ENCODE measurements around the gene OXLD1. TPM values are rescaled to one million over a fixed set of nuclear protein-coding genes. Genes with fewer than 3 reads are reported as not detected.

Gene OXLD1
- total RNA-seq, 4 donors from 2014 or later: 15.5 to 32.2 (median 22.2) TPM

DNA sequence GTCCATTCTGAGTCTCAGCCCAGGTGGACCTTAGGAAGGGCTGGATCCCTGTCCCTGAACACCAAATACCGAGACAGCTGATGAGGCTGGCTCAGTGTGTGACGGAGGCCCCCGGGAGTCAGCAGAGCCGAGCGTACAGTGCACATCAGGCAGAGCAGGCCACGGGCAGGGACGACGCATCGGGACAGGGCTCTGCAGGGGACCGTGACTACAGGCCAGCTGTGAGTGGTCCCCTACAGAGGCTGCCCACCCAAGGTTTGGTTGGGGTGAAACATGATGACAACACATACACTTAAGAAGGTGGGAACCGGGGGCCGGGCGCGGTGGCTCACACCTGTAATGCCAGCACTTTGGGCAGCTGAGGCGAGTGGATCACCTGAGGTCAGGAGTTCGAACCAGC is 6.5 kb upstream of the OXLD1 start:
- ATAC-seq (no peak), DNase-seq (no peak)
- Histone ChIP-seq H3K27me3 (no peaks in the 10 kb centered on the region), H3K36me3 (peaks cover 0 to 59% of the 10 kb centered on the region in 2 donors), H3K27ac (no peak overlapping the region), H3K4me1 (peaks cover 0 to 2% of the 10 kb centered on the region in 2 donors), H3K9me3 (no peaks in the 10 kb centered on the region), H3K4me3 (no peak overlapping the region)
- in situ Hi-C loops (cut with MboI; ENCODE audit: low sequenced_read_pairs in 4 of 4): no loop called here
- TF ChIP-seq, protein P1, sequence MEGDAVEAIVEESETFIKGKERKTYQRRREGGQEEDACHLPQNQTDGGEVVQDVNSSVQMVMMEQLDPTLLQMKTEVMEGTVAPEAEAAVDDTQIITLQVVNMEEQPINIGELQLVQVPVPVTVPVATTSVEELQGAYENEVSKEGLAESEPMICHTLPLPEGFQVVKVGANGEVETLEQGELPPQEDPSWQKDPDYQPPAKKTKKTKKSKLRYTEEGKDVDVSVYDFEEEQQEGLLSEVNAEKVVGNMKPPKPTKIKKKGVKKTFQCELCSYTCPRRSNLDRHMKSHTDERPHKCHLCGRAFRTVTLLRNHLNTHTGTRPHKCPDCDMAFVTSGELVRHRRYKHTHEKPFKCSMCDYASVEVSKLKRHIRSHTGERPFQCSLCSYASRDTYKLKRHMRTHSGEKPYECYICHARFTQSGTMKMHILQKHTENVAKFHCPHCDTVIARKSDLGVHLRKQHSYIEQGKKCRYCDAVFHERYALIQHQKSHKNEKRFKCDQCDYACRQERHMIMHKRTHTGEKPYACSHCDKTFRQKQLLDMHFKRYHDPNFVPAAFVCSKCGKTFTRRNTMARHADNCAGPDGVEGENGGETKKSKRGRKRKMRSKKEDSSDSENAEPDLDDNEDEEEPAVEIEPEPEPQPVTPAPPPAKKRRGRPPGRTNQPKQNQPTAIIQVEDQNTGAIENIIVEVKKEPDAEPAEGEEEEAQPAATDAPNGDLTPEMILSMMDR (IDR thresholded peaks at IDR 0.05 in 4 of 5, conservative IDR thresholded peaks at IDR 0.05 in 1 of 5): no peak
- intact Hi-C loops (cut with DNase I; ENCODE audit: low total_unique reads): no loop called here

DNA sequence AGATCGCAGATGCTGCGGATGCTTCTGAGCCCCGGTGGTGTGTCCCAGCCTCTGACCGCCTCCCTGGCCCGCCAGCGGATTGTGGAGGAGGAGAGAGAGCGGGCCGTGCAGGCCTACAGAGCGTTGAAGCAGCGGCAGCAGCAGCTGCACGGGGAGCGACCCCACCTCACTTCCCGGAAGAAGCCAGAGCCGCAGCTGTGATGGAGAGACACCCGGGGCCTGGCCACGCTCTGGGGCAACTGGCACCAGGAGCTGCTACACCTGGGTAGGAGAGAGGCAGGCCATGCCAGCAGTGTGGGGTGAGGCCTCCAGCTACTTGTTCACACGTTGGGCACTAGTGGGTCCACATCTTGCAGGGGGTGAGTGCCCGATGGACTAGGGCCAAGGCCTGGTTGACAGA is 6.1 kb upstream of the OXLD1 start:
- ATAC-seq: no peak
- TF ChIP-seq, protein P1 (IDR thresholded peaks at IDR 0.05 in 4 of 5, conservative IDR thresholded peaks at IDR 0.05 in 1 of 5): no peak
- TF ChIP-seq POLR2A (IDR thresholded peaks at IDR 0.05): no peak
- DNase-seq: no peak
- Histone ChIP-seq H3K4me1 (peaks cover 2 to 7% of the 10 kb centered on the region in 2 donors), H3K27ac (no peak overlapping the region), H3K36me3 (peaks cover 0 to 59% of the 10 kb centered on the region in 2 donors), H3K9me3 (no peaks in the 10 kb centered on the region), H3K4me3 (no peak overlapping the region), H3K27me3 (no peaks in the 10 kb centered on the region)
- intact Hi-C loops (cut with DNase I; ENCODE audit: low total_unique reads) (no loop called here), in situ Hi-C loops (cut with MboI; ENCODE audit: low sequenced_read_pairs in 4 of 4) (no loop called here)

GRCh38 chr17:81667754-81668153 is 1.3 kb upstream of the OXLD1 start:
- peaks cover 19 to 21% of the 10 kb centered on the region in 2 donors for H3K4me1 ChIP-seq
- H3K4me3 ChIP-seq: peak overlapping the region in 1 of 4 donors; percentile 78
- DNase-seq (no peak), ATAC-seq (no peak)
- no peak overlapping the region for H3K27ac ChIP-seq
- in situ Hi-C loops (cut with MboI; ENCODE audit: low sequenced_read_pairs in 4 of 4): no loop called here
- TF ChIP-seq POLR2A (IDR thresholded peaks at IDR 0.05): no peak
- TF ChIP-seq, protein P1 (IDR thresholded peaks at IDR 0.05 in 4 of 5, conservative IDR thresholded peaks at IDR 0.05 in 1 of 5): no peak
- intact Hi-C loops (cut with DNase I; ENCODE audit: low total_unique reads): loop anchor here (2.0 kb wide), 1 partner anchor 31 kb away; the partner anchor contains the start of genes NPLOC4 and TSPAN10
- no peaks in the 10 kb centered on the region for H3K9me3 ChIP-seq
- H3K27me3 ChIP-seq: no peaks in the 10 kb centered on the region
- peaks cover 0 to 47% of the 10 kb centered on the region in 2 donors for H3K36me3 ChIP-seq

GRCh38 chr17:81666092-81666341 is 388 bp downstream of the OXLD1 start:
- Histone ChIP-seq H3K4me1 (peaks cover 19 to 21% of the 10 kb centered on the region in 2 donors), H3K27me3 (no peaks in the 10 kb centered on the region), H3K36me3 (peaks cover 0 to 30% of the 10 kb centered on the region in 2 donors), H3K27ac (peak overlapping the region; percentile 73 to 87 (median 84)), H3K4me3 (peak overlapping the region; percentile 78 to 97 (median 88)), H3K9me3 (no peaks in the 10 kb centered on the region)
- in situ Hi-C loops (cut with MboI; ENCODE audit: low sequenced_read_pairs in 4 of 4) (no loop called here), intact Hi-C loops (cut with DNase I; ENCODE audit: low total_unique reads) (loop anchor here (1.0 to 2.0 kb wide), 2 partner anchors 17 to 29 kb away; partner anchors contain the start of genes ARL16, NPLOC4 and TSPAN10)
- DNase-seq: no peak
- TF ChIP-seq POLR2A (IDR thresholded peaks at IDR 0.05): no peak
- TF ChIP-seq, protein P1 (IDR thresholded peaks at IDR 0.05 in 4 of 5, conservative IDR thresholded peaks at IDR 0.05 in 1 of 5): no peak
- ATAC-seq: peak; percentile 7 to 22

Data from gastrocnemius medialis (tissue), 4 donors.